HepG2 (cell line): ENCODE measurements around the gene MPLKIP.

ENCODE experiments used
- RAD21 ChIP-seq: fragments of 450-650 bp; formaldehyde crosslinking; IDR thresholded peaks from 2 replicates; pipeline ENCODE4 v1.5.0; 2020; ENCODE audit warnings: mild to moderate bottlenecking
- SOX6 ChIP-seq, 2 experiments: fragments of 450-650 bp in 1 of 2; sonication (generic) in 1 of 2; formaldehyde crosslinking in 1 of 2; IDR thresholded peaks; 2 replicates each; pipeline versions ENCODE4 v1.4.0 to v1.6.1; 2017 to 2020; ENCODE audit warnings: antibody characterized with exemption in 1 of 2, mild to moderate bottlenecking in 1 of 2, missing genetic modification reagents in 1 of 2
- SRSF1 ChIP-seq: fragments of 200-400 bp; formaldehyde crosslinking; optimal IDR thresholded peaks from 2 replicates; pipeline ENCODE3; 2017; ENCODE audit warnings: mild to moderate bottlenecking, low read depth, low read length, moderate library complexity
- ZBTB1 ChIP-seq: sonication (generic); formaldehyde crosslinking; IDR thresholded peaks from 2 replicates; pipeline ENCODE4 v1.4.0; 2020; ENCODE audit warnings: missing genetic modification reagents, borderline replicate concordance
- ZNF75D ChIP-seq: sonication (generic); formaldehyde crosslinking; IDR thresholded peaks from 2 replicates; pipeline ENCODE4 v1.8.1; 2023; ENCODE audit warnings: missing genetic modification reagents, mild to moderate bottlenecking, borderline replicate concordance
- TF ChIP-seq, protein P1 (sequence below): IDR thresholded peaks from 2 replicates; pipeline ENCODE4 v1.6.1; 2016; ENCODE audit warnings: control low read depth
- TF ChIP-seq, protein P2 (sequence below): sonication (generic); formaldehyde crosslinking; IDR thresholded peaks from 2 replicates; pipeline ENCODE4 v1.5.0; 2020; ENCODE audit warnings: mild to moderate bottlenecking, missing genetic modification reagents, moderate library complexity
- TF ChIP-seq, protein P3 (sequence below), 2 experiments: sonication (generic) in 1 of 2; formaldehyde crosslinking in 1 of 2; IDR thresholded peaks; 2 replicates each; pipeline versions ENCODE4 v1.5.1 to v1.6.1; 2011 to 2020; ENCODE audit warnings: borderline replicate concordance in 1 of 2, low read depth in 1 of 2, low read length in 1 of 2, mild to moderate bottlenecking in 1 of 2, missing genetic modification reagents in 1 of 2, moderate library complexity in 1 of 2
- TF ChIP-seq, protein P4 (sequence below): sonication (generic); formaldehyde crosslinking; IDR thresholded peaks from 2 replicates; pipeline ENCODE4 v1.4.0; 2020; ENCODE audit warnings: missing genetic modification reagents, mild to moderate bottlenecking, borderline replicate concordance

DNA sequence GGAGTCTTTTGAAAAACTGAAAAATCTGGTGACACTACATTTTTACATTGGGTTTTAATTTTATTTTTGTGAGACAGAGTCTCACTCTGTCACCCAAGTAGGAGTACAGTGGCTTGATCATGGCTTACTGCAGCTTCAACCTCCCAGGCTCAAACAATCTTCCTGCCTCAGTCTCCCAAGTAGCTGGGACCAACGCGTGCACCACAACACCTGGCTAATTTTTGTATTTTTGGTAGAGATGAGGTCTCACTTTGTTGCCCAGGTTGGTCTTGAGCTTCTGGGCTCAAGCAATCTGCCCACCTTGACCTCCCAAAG, 11.5 kb downstream of the MPLKIP start:
- TF ChIP-seq, protein P1, sequence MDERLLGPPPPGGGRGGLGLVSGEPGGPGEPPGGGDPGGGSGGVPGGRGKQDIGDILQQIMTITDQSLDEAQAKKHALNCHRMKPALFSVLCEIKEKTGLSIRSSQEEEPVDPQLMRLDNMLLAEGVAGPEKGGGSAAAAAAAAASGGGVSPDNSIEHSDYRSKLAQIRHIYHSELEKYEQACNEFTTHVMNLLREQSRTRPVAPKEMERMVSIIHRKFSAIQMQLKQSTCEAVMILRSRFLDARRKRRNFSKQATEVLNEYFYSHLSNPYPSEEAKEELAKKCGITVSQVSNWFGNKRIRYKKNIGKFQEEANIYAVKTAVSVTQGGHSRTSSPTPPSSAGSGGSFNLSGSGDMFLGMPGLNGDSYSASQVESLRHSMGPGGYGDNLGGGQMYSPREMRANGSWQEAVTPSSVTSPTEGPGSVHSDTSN (CRISPR knock-in tag) = no peak
- no peak for TF ChIP-seq RAD21
- TF ChIP-seq, protein P2, sequence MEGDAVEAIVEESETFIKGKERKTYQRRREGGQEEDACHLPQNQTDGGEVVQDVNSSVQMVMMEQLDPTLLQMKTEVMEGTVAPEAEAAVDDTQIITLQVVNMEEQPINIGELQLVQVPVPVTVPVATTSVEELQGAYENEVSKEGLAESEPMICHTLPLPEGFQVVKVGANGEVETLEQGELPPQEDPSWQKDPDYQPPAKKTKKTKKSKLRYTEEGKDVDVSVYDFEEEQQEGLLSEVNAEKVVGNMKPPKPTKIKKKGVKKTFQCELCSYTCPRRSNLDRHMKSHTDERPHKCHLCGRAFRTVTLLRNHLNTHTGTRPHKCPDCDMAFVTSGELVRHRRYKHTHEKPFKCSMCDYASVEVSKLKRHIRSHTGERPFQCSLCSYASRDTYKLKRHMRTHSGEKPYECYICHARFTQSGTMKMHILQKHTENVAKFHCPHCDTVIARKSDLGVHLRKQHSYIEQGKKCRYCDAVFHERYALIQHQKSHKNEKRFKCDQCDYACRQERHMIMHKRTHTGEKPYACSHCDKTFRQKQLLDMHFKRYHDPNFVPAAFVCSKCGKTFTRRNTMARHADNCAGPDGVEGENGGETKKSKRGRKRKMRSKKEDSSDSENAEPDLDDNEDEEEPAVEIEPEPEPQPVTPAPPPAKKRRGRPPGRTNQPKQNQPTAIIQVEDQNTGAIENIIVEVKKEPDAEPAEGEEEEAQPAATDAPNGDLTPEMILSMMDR (CRISPR knock-in tag) = no peak
- TF ChIP-seq SOX6 (IDR thresholded peaks at IDR 0.05) = no peak
- TF ChIP-seq SOX6 (CRISPR knock-in tag; IDR thresholded peaks at IDR 0.05) = no peak
- TF ChIP-seq, protein P3, sequence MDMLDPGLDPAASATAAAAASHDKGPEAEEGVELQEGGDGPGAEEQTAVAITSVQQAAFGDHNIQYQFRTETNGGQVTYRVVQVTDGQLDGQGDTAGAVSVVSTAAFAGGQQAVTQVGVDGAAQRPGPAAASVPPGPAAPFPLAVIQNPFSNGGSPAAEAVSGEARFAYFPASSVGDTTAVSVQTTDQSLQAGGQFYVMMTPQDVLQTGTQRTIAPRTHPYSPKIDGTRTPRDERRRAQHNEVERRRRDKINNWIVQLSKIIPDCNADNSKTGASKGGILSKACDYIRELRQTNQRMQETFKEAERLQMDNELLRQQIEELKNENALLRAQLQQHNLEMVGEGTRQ (IDR thresholded peaks at IDR 0.05; ENCODE audit: low read depth, low read length) = no peak
- TF ChIP-seq, protein P3 (CRISPR knock-in tag; IDR thresholded peaks at IDR 0.05; ENCODE audit: borderline replicate concordance) = no peak
- TF ChIP-seq ZNF75D (CRISPR knock-in tag) = no peak
- TF ChIP-seq SRSF1 = no peak
- TF ChIP-seq, protein P4, sequence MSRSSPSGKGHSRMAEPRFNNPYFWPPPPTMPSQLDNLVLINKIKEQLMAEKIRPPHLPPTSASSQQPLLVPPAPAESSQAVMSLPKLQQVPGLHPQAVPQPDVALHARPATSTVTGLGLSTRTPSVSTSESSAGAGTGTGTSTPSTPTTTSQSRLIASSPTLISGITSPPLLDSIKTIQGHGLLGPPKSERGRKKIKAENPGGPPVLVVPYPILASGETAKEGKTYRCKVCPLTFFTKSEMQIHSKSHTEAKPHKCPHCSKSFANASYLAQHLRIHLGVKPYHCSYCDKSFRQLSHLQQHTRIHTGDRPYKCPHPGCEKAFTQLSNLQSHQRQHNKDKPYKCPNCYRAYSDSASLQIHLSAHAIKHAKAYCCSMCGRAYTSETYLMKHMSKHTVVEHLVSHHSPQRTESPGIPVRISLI = no peak
- no peak for TF ChIP-seq ZBTB1 (CRISPR knock-in tag)
